ENCODE data around the gene PRR3. TPM values are rescaled to one million over a fixed set of nuclear protein-coding genes. Genes with fewer than 3 reads are reported as not detected.

PRR3 gene
- total RNA-seq, 1 donor from 2014 or later: 25.0 TPM

GRCh38 chr6:30544666-30545272, 12.3 kb upstream of the PRR3 start:
- Histone ChIP-seq H3K4me3 (no peak overlapping the region), H3K36me3 (peaks cover 26 to 31% of the 10 kb centered on the region in 2 donors), H3K27ac (no peak overlapping the region), H3K4me1 (no peaks in the 10 kb centered on the region), H3K27me3 (no peaks in the 10 kb centered on the region), H3K9me3 (no peaks in the 10 kb centered on the region)
- DNase-seq (ENCODE audit: low spot score in 2 of 2): peak in 1 of 2 donors; percentile 49
- TF ChIP-seq CTCF (IDR thresholded peaks at IDR 0.05): peak; percentile 70 to 84 (median 79)
- intact Hi-C loops (cut with DNase I): loop anchor here (2.0 to 5.0 kb wide), 3 partner anchors 53 to 543 kb away; no protein-coding TSS in a partner anchor

- Histone ChIP-seq H3K27ac (no peak overlapping the region), H3K9me3 (no peaks in the 10 kb centered on the region), H3K27me3 (no peaks in the 10 kb centered on the region), H3K4me1 (no peaks in the 10 kb centered on the region), H3K36me3 (peaks cover 48 to 52% of the 10 kb centered on the region in 2 donors), H3K4me3 (no peak overlapping the region)
- no peak for TF ChIP-seq CTCF (IDR thresholded peaks at IDR 0.05)
- peak in 1 of 2 donors; percentile 33 for DNase-seq (ENCODE audit: low spot score in 2 of 2)
- intact Hi-C loops (cut with DNase I): no loop called here
Measured at GRCh38 chr6:30547454-30547853, 9.6 kb upstream of the PRR3 start.

GRCh38 chr6:30548375-30548774, 8.7 kb upstream of the PRR3 start:
- no peaks in the 10 kb centered on the region for H3K27me3 ChIP-seq
- peak in 1 of 2 donors; percentile 53 for DNase-seq (ENCODE audit: low spot score in 2 of 2)
- intact Hi-C loops (cut with DNase I): no loop called here
- no peak overlapping the region for H3K27ac ChIP-seq
- no peaks in the 10 kb centered on the region for H3K4me1 ChIP-seq
- TF ChIP-seq CTCF (IDR thresholded peaks at IDR 0.05): no peak
- H3K9me3 ChIP-seq: no peaks in the 10 kb centered on the region
- H3K36me3 ChIP-seq: peaks cover 57 to 62% of the 10 kb centered on the region in 2 donors
- H3K4me3 ChIP-seq: no peak overlapping the region

- peaks cover 35 to 40% of the 10 kb centered on the region in 2 donors for H3K36me3 ChIP-seq
- intact Hi-C loops (cut with DNase I): loop anchor here (10.0 kb wide), 2 partner anchors 210 to 490 kb away; partner anchors contain the start of genes POLR1H, PPP1R11 and RPP21
- DNase-seq (ENCODE audit: low spot score in 2 of 2): no peak
- H3K27me3 ChIP-seq: no peaks in the 10 kb centered on the region
- peak overlapping the region in 1 of 2 donors; percentile 100 for H3K27ac ChIP-seq
- no peaks in the 10 kb centered on the region for H3K9me3 ChIP-seq
- no peak for TF ChIP-seq CTCF (IDR thresholded peaks at IDR 0.05)
- H3K4me1 ChIP-seq: peaks cover 5 to 19% of the 10 kb centered on the region in 2 donors
- H3K4me3 ChIP-seq: peak overlapping the region in 1 of 2 donors; percentile 85
Measured at GRCh38 chr6:30554404-30554803, 2.7 kb upstream of the PRR3 start.

GRCh38 chr6:30554962-30555815, 1.9 kb upstream of the PRR3 start:
- intact Hi-C loops (cut with DNase I): loop anchor here (5.0 to 10.0 kb wide), 3 partner anchors 127 to 490 kb away; partner anchors contain the start of genes POLR1H, PPP1R11 and RPP21
- H3K27ac ChIP-seq: peak overlapping the region; percentile 98 to 100
- H3K4me1 ChIP-seq: peaks cover 5 to 19% of the 10 kb centered on the region in 2 donors
- peak overlapping the region; percentile 80 to 85 for H3K4me3 ChIP-seq
- peaks cover 32 to 39% of the 10 kb centered on the region in 2 donors for H3K36me3 ChIP-seq
- no peaks in the 10 kb centered on the region for H3K27me3 ChIP-seq
- DNase-seq (ENCODE audit: low spot score in 2 of 2): peak in 1 of 2 donors; percentile 80
- no peaks in the 10 kb centered on the region for H3K9me3 ChIP-seq
- no peak for TF ChIP-seq CTCF (IDR thresholded peaks at IDR 0.05)
